AG09309 (cell line): ENCODE measurements around the gene SBNO2.

ENCODE experiments used
- DNase-seq: peaks from one replicate; pipeline ENCODE4 v3.0.0-alpha.2; 2010; ENCODE audit warnings: low read depth
- H3K4me3 ChIP-seq: 2 replicates; pipeline ENCODE4 v1.5.1; 2011; ENCODE audit warnings: mild to moderate bottlenecking, low read depth, low read length, moderate library complexity; ENCODE audit not compliant: control insufficient read depth
- CTCF ChIP-seq: IDR thresholded peaks from 2 replicates; pipeline ENCODE4 v1.5.1; 2011; ENCODE audit warnings: mild to moderate bottlenecking, low read depth, low read length, inconsistent platforms; ENCODE audit not compliant: insufficient read depth, control insufficient read depth; ENCODE audit errors: missing control alignments

SBNO2 gene

GRCh38 chr19:1110809-1111640 is 63.0 kb downstream of the SBNO2 start:
- no peak overlapping the region for H3K4me3 ChIP-seq
- DNase-seq = no peak
- TF ChIP-seq CTCF = no peak

- no peak overlapping the region for H3K4me3 ChIP-seq
- no peak for DNase-seq
- no peak for TF ChIP-seq CTCF
Measured at GRCh38 chr19:1109697-1110671, 64.1 kb downstream of the SBNO2 start.

GRCh38 chr19:1109032-1109551 is 65.0 kb downstream of the SBNO2 start:
- TF ChIP-seq CTCF = no peak
- H3K4me3 ChIP-seq = no peak overlapping the region
- no peak for DNase-seq

- TF ChIP-seq CTCF = no peak
- no peak for DNase-seq
- H3K4me3 ChIP-seq = no peak overlapping the region
Measured at GRCh38 chr19:1108291-1109031, 65.6 kb downstream of the SBNO2 start.

- no peak overlapping the region for H3K4me3 ChIP-seq
- TF ChIP-seq CTCF = no peak
- no peak for DNase-seq
Measured at GRCh38 chr19:1107661-1108261, 66.3 kb downstream of the SBNO2 start.
